Cardiac muscle cell (in vitro differentiated cells and primary cell): Measurements from ENCODE around the gene ADGRF4. TPM values are rescaled to one million over a fixed set of nuclear protein-coding genes. Genes with fewer than 3 reads are reported as not detected.

Source experiments
- DNase-seq, 2 donors: peaks; one replicate each; pipeline versions ENCODE4 v3.0.0 to v3.0.0-alpha.2; 2010 to 2017; ENCODE audit warnings: low read depth in 1 of 2, low spot score in 1 of 2
- H3K27ac ChIP-seq: fragments of 200-600 bp; sonication (generic); 2 replicates; pipeline ENCODE4 v1.5.1; 2016
- H3K27me3 ChIP-seq: fragments of 200-600 bp; sonication (generic); 2 replicates; pipeline ENCODE4 v1.6.0; 2016; ENCODE audit warnings: control low read depth
- H3K36me3 ChIP-seq: fragments of 200-600 bp; sonication (generic); 2 replicates; pipeline ENCODE4 v1.5.1; 2016; ENCODE audit warnings: control low read depth
- H3K4me1 ChIP-seq: fragments of 200-600 bp; sonication (generic); 2 replicates; pipeline ENCODE4 v1.8.1; 2017; ENCODE audit warnings: low read depth, mild to moderate bottlenecking, mixed run types
- H3K4me3 ChIP-seq: fragments of 200-600 bp; sonication (generic); 2 replicates; pipeline ENCODE4 v1.5.1; 2016; ENCODE audit warnings: mild to moderate bottlenecking
- H3K9me3 ChIP-seq: fragments of 200-600 bp; sonication (generic); 2 replicates; pipeline ENCODE4 v1.5.1; 2017; ENCODE audit warnings: low read depth, mild to moderate bottlenecking, control low read depth
- CTCF ChIP-seq: IDR thresholded peaks from 2 replicates; pipeline ENCODE4 v1.5.1; 2012; ENCODE audit warnings: low read depth, mild to moderate bottlenecking, low read length
- polyA plus RNA-seq: library from polyadenylated mRNA; unstranded; fragments of >200 nt; fragmentation: Nextera tagmentation; extraction: Ambion mirVana; gene quantifications from 2 replicates; pipeline ENCODE4 v1.2.1, GENCODE V29; 2016
- total RNA-seq: library from RNA; depleted of rRNA; stranded (reverse); fragments of >200 nt; gene quantifications from 2 replicates; pipeline ENCODE4 v1.2.3, GENCODE V29; 2016

ADGRF4 gene
- total and polyA plus RNA-seq, 2 experiments from 2014 or later: not detected

GRCh38 chr6:47749757-47750156 lies 51.4 kb downstream of the ADGRF4 start:
- H3K4me3 ChIP-seq: no peak overlapping the region
- DNase-seq: no peak
- no peak overlapping the region for H3K27ac ChIP-seq
- H3K36me3 ChIP-seq: no peaks in the 10 kb centered on the region
- no peaks in the 10 kb centered on the region for H3K9me3 ChIP-seq
- H3K27me3 ChIP-seq: no peaks in the 10 kb centered on the region
- TF ChIP-seq CTCF: no peak
- H3K4me1 ChIP-seq: no peaks in the 10 kb centered on the region

- no peaks in the 10 kb centered on the region for H3K4me1 ChIP-seq
- H3K27me3 ChIP-seq: no peaks in the 10 kb centered on the region
- no peak for DNase-seq
- no peak overlapping the region for H3K27ac ChIP-seq
- H3K9me3 ChIP-seq: no peaks in the 10 kb centered on the region
- no peak overlapping the region for H3K4me3 ChIP-seq
- no peak for TF ChIP-seq CTCF
- H3K36me3 ChIP-seq: no peaks in the 10 kb centered on the region
Measured at GRCh38 chr6:47752801-47753200, 54.4 kb downstream of the ADGRF4 start.

- no peaks in the 10 kb centered on the region for H3K9me3 ChIP-seq
- no peak for DNase-seq
- no peak for TF ChIP-seq CTCF
- no peaks in the 10 kb centered on the region for H3K4me1 ChIP-seq
- no peak overlapping the region for H3K4me3 ChIP-seq
- H3K27me3 ChIP-seq: no peaks in the 10 kb centered on the region
- H3K27ac ChIP-seq: no peak overlapping the region
- H3K36me3 ChIP-seq: no peaks in the 10 kb centered on the region
Measured at GRCh38 chr6:47759364-47759763, 61.0 kb downstream of the ADGRF4 start.

GRCh38 chr6:47762502-47762901 lies 64.1 kb downstream of the ADGRF4 start:
- DNase-seq: no peak
- no peak overlapping the region for H3K27ac ChIP-seq
- no peak for TF ChIP-seq CTCF
- no peaks in the 10 kb centered on the region for H3K36me3 ChIP-seq
- no peaks in the 10 kb centered on the region for H3K27me3 ChIP-seq
- H3K4me1 ChIP-seq: no peaks in the 10 kb centered on the region
- no peaks in the 10 kb centered on the region for H3K9me3 ChIP-seq
- no peak overlapping the region for H3K4me3 ChIP-seq

- no peak for TF ChIP-seq CTCF
- DNase-seq: no peak
- Histone ChIP-seq H3K4me3 (no peak overlapping the region), H3K27ac (no peak overlapping the region), H3K36me3 (no peaks in the 10 kb centered on the region), H3K9me3 (no peaks in the 10 kb centered on the region), H3K4me1 (no peaks in the 10 kb centered on the region), H3K27me3 (no peaks in the 10 kb centered on the region)
Measured at GRCh38 chr6:47766445-47766844, 68.1 kb downstream of the ADGRF4 start.

- Histone ChIP-seq H3K27me3 (no peaks in the 10 kb centered on the region), H3K4me3 (no peak overlapping the region), H3K27ac (no peak overlapping the region), H3K9me3 (no peaks in the 10 kb centered on the region), H3K4me1 (no peaks in the 10 kb centered on the region), H3K36me3 (no peaks in the 10 kb centered on the region)
- no peak for DNase-seq
- TF ChIP-seq CTCF: no peak
Measured at GRCh38 chr6:47767102-47767501, 68.7 kb downstream of the ADGRF4 start.
